ENCODE measurements around the gene ZG16B.

- TF ChIP-seq POLR2A (IDR thresholded peaks at IDR 0.05): no peak
- TF ChIP-seq, protein P1, sequence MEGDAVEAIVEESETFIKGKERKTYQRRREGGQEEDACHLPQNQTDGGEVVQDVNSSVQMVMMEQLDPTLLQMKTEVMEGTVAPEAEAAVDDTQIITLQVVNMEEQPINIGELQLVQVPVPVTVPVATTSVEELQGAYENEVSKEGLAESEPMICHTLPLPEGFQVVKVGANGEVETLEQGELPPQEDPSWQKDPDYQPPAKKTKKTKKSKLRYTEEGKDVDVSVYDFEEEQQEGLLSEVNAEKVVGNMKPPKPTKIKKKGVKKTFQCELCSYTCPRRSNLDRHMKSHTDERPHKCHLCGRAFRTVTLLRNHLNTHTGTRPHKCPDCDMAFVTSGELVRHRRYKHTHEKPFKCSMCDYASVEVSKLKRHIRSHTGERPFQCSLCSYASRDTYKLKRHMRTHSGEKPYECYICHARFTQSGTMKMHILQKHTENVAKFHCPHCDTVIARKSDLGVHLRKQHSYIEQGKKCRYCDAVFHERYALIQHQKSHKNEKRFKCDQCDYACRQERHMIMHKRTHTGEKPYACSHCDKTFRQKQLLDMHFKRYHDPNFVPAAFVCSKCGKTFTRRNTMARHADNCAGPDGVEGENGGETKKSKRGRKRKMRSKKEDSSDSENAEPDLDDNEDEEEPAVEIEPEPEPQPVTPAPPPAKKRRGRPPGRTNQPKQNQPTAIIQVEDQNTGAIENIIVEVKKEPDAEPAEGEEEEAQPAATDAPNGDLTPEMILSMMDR (IDR thresholded peaks at IDR 0.05): no peak
Observed at GRCh38 chr16:2874032-2874911, 44.2 kb downstream of the ZG16B start.

All from upper lobe of left lung (tissue), 4 donors.